GM12878 (cell line): ENCODE results near the gene BBS9. TPM values are rescaled to one million over a fixed set of nuclear protein-coding genes. Genes with fewer than 3 reads are reported as not detected.

Source experiments
- ATAC-seq: fragments of 200-7000 bp; cut with Tn5 transposase; 3 replicates; pipeline ENCODE4 v1.9.1; 2020; ENCODE audit warnings: mild to moderate bottlenecking, moderate library complexity
- BruUV-seq: library from RNA; stranded (reverse); fragments of 400-500 nt; replicated peaks from 2 replicates; lab custom pipeline; 2021; lab: Mats Ljungman, UMichigan
- CTCF ChIA-PET: fragments of 300-600 bp; sonication (Branson Sonifier 250); formaldehyde crosslinking; extraction: SDS; loops from one replicate; lab custom pipeline; 2021; ENCODE audit warnings: inconsistent platforms; lab: Yijun Ruan, JAX
- POLR2A ChIA-PET: fragments of 350-600 bp; formaldehyde crosslinking; extraction: SDS; loops from one replicate; lab custom pipeline; 2021; ENCODE audit warnings: inconsistent platforms; lab: Charles Lee
- RAD21 ChIA-PET: fragments of 300-600 bp; sonication (Branson Sonifier 250); formaldehyde crosslinking; loops from one replicate; lab custom pipeline; 2023; ENCODE audit warnings: antibody characterized with exemption; ENCODE audit not compliant: unreplicated experiment; lab: Charles Lee
- SMC1A ChIA-PET: fragments of 300-600 bp; sonication (Branson Sonifier 250); formaldehyde crosslinking; loops from one replicate; lab custom pipeline; 2023; ENCODE audit not compliant: unreplicated experiment, uncharacterized antibody; lab: Charles Lee
- DNase-seq: peaks from one replicate; pipeline ENCODE4 v3.0.0-alpha.2; 2011; ENCODE audit warnings: low read depth, low spot score
- FAIRE-seq: peaks from 3 replicates; lab custom pipeline; 2011; peaks lifted over from hg19 to GRCh38; lab: Jason Lieb, UNC
- H2AFZ ChIP-seq: 2 replicates; pipeline ENCODE4 v1.6.0; 2011; ENCODE audit warnings: low read depth, low read length, control low read depth; ENCODE audit not compliant: control insufficient read depth
- H3K27ac ChIP-seq: 2 replicates; pipeline ENCODE4 v1.5.1; 2011; ENCODE audit warnings: control low read depth; ENCODE audit not compliant: control insufficient read depth, insufficient read depth
- H3K27me3 ChIP-seq, 2 experiments: replicated peaks in 1 of 2; 2 replicates each; pipeline versions ENCODE4 v1.6.0 to v1.6.1; 2011; ENCODE audit warnings: low read length in 1 of 2; ENCODE audit not compliant: control insufficient read depth in 2 of 2, insufficient read depth in 2 of 2
- H3K36me3 ChIP-seq, 2 experiments: 2 replicates each; pipeline ENCODE4 v1.5.1; 2011; ENCODE audit warnings: low read length in 1 of 2; ENCODE audit not compliant: control insufficient read depth in 2 of 2, insufficient read depth in 2 of 2
- H3K4me1 ChIP-seq: 2 replicates; pipeline ENCODE4 v1.6.1; 2011; ENCODE audit warnings: mild to moderate bottlenecking, low read length, moderate library complexity, mixed read lengths; ENCODE audit not compliant: control insufficient read depth, insufficient read depth
- H3K4me2 ChIP-seq: 2 replicates; pipeline ENCODE4 v1.6.0; 2011; ENCODE audit warnings: control low read depth; ENCODE audit not compliant: control insufficient read depth, insufficient read depth
- H3K4me3 ChIP-seq: fragments of 200-600 bp; sonication (generic); 2 replicates; pipeline ENCODE4 v1.5.1; 2016
- H3K79me2 ChIP-seq: 2 replicates; pipeline ENCODE4 v1.6.0; 2011; ENCODE audit warnings: low read length; ENCODE audit not compliant: control insufficient read depth, insufficient read depth
- H3K9ac ChIP-seq: 2 replicates; pipeline ENCODE4 v1.8.0; 2011; ENCODE audit warnings: low read length, control low read depth, mixed read lengths; ENCODE audit not compliant: control insufficient read depth, insufficient read depth
- H3K9me3 ChIP-seq: replicated peaks from 3 replicates; pipeline ENCODE4 v1.5.1; 2011; ENCODE audit warnings: mild to moderate bottlenecking, low read length; ENCODE audit not compliant: control insufficient read depth, insufficient read depth
- H4K20me1 ChIP-seq: 2 replicates; pipeline ENCODE4 v1.6.0; 2011; ENCODE audit not compliant: control insufficient read depth, insufficient read depth
- FOXK2 ChIP-seq: fragments of 450-650 bp; IDR thresholded peaks from 2 replicates; pipeline ENCODE4 v1.6.1; 2017; ENCODE audit warnings: mild to moderate bottlenecking, moderate library complexity
- NBN ChIP-seq: fragments of 450-650 bp; IDR thresholded peaks from 2 replicates; pipeline ENCODE4 v1.6.1; 2016
- NR2C1 ChIP-seq: fragments of 450-650 bp; IDR thresholded peaks from 2 replicates; pipeline ENCODE4 v1.6.1; 2017; ENCODE audit warnings: antibody characterized with exemption, mild to moderate bottlenecking, moderate library complexity
- POLR2A ChIP-seq: IDR thresholded peaks from 2 replicates; pipeline ENCODE4 v1.6.1; 2011; ENCODE audit warnings: low read depth, mild to moderate bottlenecking, low read length
- RUNX3 ChIP-seq: IDR thresholded peaks from 2 replicates; pipeline ENCODE4 v1.6.1; 2012; ENCODE audit warnings: low read length, inconsistent platforms
- SMAD5 ChIP-seq: IDR thresholded peaks from 2 replicates; pipeline ENCODE4 v1.6.1; 2016; ENCODE audit warnings: antibody characterized with exemption, low read depth
- WGBS: methylation state at CpG from one replicate; pipeline ENCODE4 v1.1.6; 2016; ENCODE audit warnings: low lambda C conversion rate; ENCODE audit not compliant: insufficient replicate concordance, insufficient coverage; ENCODE audit errors: missing lambda C conversion rate; 5-methylcytosine and 5-hydroxymethylcytosine counted together
- in situ Hi-C: fragments of 300-500 bp; cut with MboI; formaldehyde crosslinking; loops from 9 replicates; pipeline ENCODE4 v1.14.3; 2018; ENCODE audit warnings: mixed read lengths
- intact Hi-C: fragments of 100-400 bp; cut with micrococcal nuclease; formaldehyde crosslinking; loops from one replicate; pipeline ENCODE4 v1.14.2; 2022; ENCODE audit not compliant: unreplicated experiment
- polyA plus RNA-seq, 11 experiments: library from polyadenylated mRNA; depleted of rRNA in 4 of 11; unstranded in 6 of 11; stranded (reverse) in 5 of 11; fragments of >200 nt; fragmentation: Nextera tagmentation in 4 of 11; fragmentation: Illumina TruSeq in 1 of 11; extraction: Ambion mirVana in 4 of 11; extraction: Trizol in 1 of 11; gene quantifications; 1 replicate in 1 of 11; 2 replicates in 10 of 11; pipeline versions ENCODE4 v1.2.1 to v1.2.3, GENCODE V29; 2011 to 2016; ENCODE audit warnings: inconsistent platforms in 2 of 11, missing spikeins in 2 of 11, low read depth in 1 of 11
- total RNA-seq, 4 experiments: library from RNA; depleted of rRNA in 3 of 4; stranded (reverse); fragments of >200 nt in 3 of 4; fragmentation: Illumina TruSeq in 1 of 4; extraction: Trizol in 1 of 4; gene quantifications; 2 replicates each; pipeline versions ENCODE4 v1.2.1 to v1.2.3, GENCODE V29; 2013 to 2021
- TF ChIP-seq, protein P1 (sequence below): fragments of 450-650 bp; IDR thresholded peaks from 2 replicates; pipeline ENCODE4 v1.6.1; 2017; ENCODE audit warnings: antibody characterized with exemption, mild to moderate bottlenecking, moderate library complexity
- TF ChIP-seq, protein P2 (sequence below): fragments of 450-650 bp; IDR thresholded peaks from 2 replicates; pipeline ENCODE4 v1.6.1; 2018; ENCODE audit warnings: borderline replicate concordance, mild to moderate bottlenecking; ENCODE audit not compliant: partially characterized antibody
- TF ChIP-seq, protein P3 (sequence below): fragments of 450-650 bp; IDR thresholded peaks from 2 replicates; pipeline ENCODE4 v1.6.1; 2017; ENCODE audit warnings: borderline replicate concordance
- TF ChIP-seq, protein P4 (sequence below): IDR thresholded peaks from 2 replicates; pipeline ENCODE4 v1.6.1; 2011; ENCODE audit warnings: low read depth, mild to moderate bottlenecking, low read length, moderate library complexity, borderline replicate concordance; ENCODE audit errors: extremely low read depth
- TF ChIP-seq, protein P5 (sequence below): IDR thresholded peaks from 2 replicates; pipeline ENCODE4 v1.6.1; 2012; ENCODE audit warnings: low read depth, low read length, improper control_type of control experiment
- TF ChIP-seq, protein P6 (sequence below): fragments of 450-650 bp; IDR thresholded peaks from 2 replicates; pipeline ENCODE4 v1.6.1; 2017; ENCODE audit warnings: mild to moderate bottlenecking, moderate library complexity

Gene BBS9
- total and polyA plus RNA-seq, 10 of the 15 experiments (the other 5 are each of a cell fraction or from before 2014, with no cell fraction given), result 1.2 to 5.6 (median 2.3) TPM

DNA sequence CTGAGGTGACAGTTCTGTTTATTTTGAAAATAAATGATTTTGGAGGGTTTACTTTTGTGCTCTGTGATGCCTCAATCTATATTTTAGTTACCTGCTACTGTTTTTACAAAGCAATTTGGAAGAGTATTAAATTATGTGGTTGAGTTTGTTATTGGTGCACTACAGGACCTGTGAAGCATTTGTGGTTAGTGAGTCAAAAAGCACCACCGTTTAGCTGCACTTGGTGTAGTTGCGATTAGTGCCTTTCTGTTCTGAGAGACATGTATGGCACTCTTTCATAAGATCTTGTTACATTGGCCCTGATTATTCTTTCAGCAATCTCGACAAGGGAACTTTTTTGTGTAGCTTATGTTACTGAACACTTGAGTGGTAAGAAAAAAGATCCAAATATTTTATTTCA lies 132.2 kb downstream of the BBS9 start:
- H3K79me2 ChIP-seq, result no peaks in the 10 kb centered on the region
- POLR2A ChIA-PET, result interaction anchor here (0.6 kb wide), 1 partner anchor 57 kb away, joined by 4 read pairs; no protein-coding TSS in a partner anchor
- no peak overlapping the region for H3K4me3 ChIP-seq
- ATAC-seq, result peak; percentile 93
- H3K27ac ChIP-seq, result no peak overlapping the region
- peak; percentile 18 for FAIRE-seq
- H3K27me3 ChIP-seq, result no peaks in the 10 kb centered on the region
- H3K4me2 ChIP-seq, result no peak overlapping the region
- RAD21 ChIA-PET, result no interaction called here
- in situ Hi-C loops, result no loop called here
- H2AFZ ChIP-seq, result no peak overlapping the region
- CTCF ChIA-PET, result interaction anchor here (1.0 to 1.3 kb wide), 2 partner anchors 11 to 148 kb away, joined by 3 read pairs; no protein-coding TSS in a partner anchor
- no peaks in the 10 kb centered on the region for H4K20me1 ChIP-seq
- intact Hi-C loops, result no loop called here
- SMC1A ChIA-PET, result interaction anchor here (1.1 to 2.7 kb wide), 4 partner anchors 10 to 23 kb away, joined by 3 to 8 read pairs (median 5); no protein-coding TSS in a partner anchor
- peak; percentile 5 for DNase-seq
- no peaks in the 10 kb centered on the region for H3K36me3 ChIP-seq
- no peak overlapping the region for H3K9ac ChIP-seq
- no peaks in the 10 kb centered on the region; the same call in 1 of the 2 replicates for H3K4me1 ChIP-seq
- no peaks in the 10 kb centered on the region for H3K9me3 ChIP-seq
- BruUV-seq, result no TSS peak
- WGBS, result 13% methylated on average over 3 of the region's 3 CpGs
- TF ChIP-seq NR2C1, result no peak
- TF ChIP-seq, protein P1, sequence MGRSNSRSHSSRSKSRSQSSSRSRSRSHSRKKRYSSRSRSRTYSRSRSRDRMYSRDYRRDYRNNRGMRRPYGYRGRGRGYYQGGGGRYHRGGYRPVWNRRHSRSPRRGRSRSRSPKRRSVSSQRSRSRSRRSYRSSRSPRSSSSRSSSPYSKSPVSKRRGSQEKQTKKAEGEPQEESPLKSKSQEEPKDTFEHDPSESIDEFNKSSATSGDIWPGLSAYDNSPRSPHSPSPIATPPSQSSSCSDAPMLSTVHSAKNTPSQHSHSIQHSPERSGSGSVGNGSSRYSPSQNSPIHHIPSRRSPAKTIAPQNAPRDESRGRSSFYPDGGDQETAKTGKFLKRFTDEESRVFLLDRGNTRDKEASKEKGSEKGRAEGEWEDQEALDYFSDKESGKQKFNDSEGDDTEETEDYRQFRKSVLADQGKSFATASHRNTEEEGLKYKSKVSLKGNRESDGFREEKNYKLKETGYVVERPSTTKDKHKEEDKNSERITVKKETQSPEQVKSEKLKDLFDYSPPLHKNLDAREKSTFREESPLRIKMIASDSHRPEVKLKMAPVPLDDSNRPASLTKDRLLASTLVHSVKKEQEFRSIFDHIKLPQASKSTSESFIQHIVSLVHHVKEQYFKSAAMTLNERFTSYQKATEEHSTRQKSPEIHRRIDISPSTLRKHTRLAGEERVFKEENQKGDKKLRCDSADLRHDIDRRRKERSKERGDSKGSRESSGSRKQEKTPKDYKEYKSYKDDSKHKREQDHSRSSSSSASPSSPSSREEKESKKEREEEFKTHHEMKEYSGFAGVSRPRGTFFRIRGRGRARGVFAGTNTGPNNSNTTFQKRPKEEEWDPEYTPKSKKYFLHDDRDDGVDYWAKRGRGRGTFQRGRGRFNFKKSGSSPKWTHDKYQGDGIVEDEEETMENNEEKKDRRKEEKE, result no peak
- TF ChIP-seq, protein P2, sequence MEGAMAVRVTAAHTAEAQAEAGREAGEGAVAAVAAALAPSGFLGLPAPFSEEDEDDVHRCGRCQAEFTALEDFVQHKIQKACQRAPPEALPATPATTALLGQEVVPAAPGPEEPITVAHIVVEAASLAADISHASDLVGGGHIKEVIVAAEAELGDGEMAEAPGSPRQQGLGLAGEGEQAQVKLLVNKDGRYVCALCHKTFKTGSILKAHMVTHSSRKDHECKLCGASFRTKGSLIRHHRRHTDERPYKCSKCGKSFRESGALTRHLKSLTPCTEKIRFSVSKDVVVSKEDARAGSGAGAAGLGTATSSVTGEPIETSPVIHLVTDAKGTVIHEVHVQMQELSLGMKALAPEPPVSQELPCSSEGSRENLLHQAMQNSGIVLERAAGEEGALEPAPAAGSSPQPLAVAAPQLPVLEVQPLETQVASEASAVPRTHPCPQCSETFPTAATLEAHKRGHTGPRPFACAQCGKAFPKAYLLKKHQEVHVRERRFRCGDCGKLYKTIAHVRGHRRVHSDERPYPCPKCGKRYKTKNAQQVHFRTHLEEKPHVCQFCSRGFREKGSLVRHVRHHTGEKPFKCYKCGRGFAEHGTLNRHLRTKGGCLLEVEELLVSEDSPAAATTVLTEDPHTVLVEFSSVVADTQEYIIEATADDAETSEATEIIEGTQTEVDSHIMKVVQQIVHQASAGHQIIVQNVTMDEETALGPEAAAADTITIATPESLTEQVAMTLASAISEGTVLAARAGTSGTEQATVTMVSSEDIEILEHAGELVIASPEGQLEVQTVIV, result no peak
- TF ChIP-seq POLR2A, result no peak
- TF ChIP-seq, protein P3, sequence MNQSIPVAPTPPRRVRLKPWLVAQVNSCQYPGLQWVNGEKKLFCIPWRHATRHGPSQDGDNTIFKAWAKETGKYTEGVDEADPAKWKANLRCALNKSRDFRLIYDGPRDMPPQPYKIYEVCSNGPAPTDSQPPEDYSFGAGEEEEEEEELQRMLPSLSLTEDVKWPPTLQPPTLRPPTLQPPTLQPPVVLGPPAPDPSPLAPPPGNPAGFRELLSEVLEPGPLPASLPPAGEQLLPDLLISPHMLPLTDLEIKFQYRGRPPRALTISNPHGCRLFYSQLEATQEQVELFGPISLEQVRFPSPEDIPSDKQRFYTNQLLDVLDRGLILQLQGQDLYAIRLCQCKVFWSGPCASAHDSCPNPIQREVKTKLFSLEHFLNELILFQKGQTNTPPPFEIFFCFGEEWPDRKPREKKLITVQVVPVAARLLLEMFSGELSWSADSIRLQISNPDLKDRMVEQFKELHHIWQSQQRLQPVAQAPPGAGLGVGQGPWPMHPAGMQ, result no peak
- TF ChIP-seq, protein P4, sequence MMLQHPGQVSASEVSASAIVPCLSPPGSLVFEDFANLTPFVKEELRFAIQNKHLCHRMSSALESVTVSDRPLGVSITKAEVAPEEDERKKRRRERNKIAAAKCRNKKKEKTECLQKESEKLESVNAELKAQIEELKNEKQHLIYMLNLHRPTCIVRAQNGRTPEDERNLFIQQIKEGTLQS, result no peak
- no peak for TF ChIP-seq NBN
- TF ChIP-seq FOXK2, result no peak
- TF ChIP-seq, protein P5, sequence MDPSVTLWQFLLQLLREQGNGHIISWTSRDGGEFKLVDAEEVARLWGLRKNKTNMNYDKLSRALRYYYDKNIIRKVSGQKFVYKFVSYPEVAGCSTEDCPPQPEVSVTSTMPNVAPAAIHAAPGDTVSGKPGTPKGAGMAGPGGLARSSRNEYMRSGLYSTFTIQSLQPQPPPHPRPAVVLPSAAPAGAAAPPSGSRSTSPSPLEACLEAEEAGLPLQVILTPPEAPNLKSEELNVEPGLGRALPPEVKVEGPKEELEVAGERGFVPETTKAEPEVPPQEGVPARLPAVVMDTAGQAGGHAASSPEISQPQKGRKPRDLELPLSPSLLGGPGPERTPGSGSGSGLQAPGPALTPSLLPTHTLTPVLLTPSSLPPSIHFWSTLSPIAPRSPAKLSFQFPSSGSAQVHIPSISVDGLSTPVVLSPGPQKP, result no peak
- TF ChIP-seq, protein P6, sequence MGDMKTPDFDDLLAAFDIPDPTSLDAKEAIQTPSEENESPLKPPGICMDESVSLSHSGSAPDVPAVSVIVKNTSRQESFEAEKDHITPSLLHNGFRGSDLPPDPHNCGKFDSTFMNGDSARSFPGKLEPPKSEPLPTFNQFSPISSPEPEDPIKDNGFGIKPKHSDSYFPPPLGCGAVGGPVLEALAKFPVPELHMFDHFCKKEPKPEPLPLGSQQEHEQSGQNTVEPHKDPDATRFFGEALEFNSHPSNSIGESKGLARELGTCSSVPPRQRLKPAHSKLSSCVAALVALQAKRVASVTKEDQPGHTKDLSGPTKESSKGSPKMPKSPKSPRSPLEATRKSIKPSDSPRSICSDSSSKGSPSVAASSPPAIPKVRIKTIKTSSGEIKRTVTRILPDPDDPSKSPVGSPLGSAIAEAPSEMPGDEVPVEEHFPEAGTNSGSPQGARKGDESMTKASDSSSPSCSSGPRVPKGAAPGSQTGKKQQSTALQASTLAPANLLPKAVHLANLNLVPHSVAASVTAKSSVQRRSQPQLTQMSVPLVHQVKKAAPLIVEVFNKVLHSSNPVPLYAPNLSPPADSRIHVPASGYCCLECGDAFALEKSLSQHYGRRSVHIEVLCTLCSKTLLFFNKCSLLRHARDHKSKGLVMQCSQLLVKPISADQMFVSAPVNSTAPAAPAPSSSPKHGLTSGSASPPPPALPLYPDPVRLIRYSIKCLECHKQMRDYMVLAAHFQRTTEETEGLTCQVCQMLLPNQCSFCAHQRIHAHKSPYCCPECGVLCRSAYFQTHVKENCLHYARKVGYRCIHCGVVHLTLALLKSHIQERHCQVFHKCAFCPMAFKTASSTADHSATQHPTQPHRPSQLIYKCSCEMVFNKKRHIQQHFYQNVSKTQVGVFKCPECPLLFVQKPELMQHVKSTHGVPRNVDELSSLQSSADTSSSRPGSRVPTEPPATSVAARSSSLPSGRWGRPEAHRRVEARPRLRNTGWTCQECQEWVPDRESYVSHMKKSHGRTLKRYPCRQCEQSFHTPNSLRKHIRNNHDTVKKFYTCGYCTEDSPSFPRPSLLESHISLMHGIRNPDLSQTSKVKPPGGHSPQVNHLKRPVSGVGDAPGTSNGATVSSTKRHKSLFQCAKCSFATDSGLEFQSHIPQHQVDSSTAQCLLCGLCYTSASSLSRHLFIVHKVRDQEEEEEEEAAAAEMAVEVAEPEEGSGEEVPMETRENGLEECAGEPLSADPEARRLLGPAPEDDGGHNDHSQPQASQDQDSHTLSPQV, result no peak
- TF ChIP-seq SMAD5, result no peak
- TF ChIP-seq RUNX3, result peak; percentile 84
